Lower leg skin (tissue), 4 donors: ENCODE data around the gene SMOC1. TPM values are rescaled to one million over a fixed set of nuclear protein-coding genes. Genes with fewer than 3 reads are reported as not detected.

Experiments used
- DNase-seq, 2 donors: peaks; one replicate each; pipeline ENCODE4 v3.0.0-alpha.2; 2019; ENCODE audit warnings: low spot score in 2 of 2
- H3K4me3 ChIP-seq: fragments of 200-600 bp; sonication (generic); 2 replicates; pipeline ENCODE4 v1.5.1; 2017; ENCODE audit warnings: mild to moderate bottlenecking, low read depth; ENCODE audit not compliant: poor library complexity, severe bottlenecking
- POLR2A ChIP-seq, 2 donors: fragments of 450-650 bp; IDR thresholded peaks; one replicate each; pipeline ENCODE4 v1.6.1; 2016 to 2017; ENCODE audit warnings: antibody characterized with exemption in 2 of 2, mild to moderate bottlenecking in 1 of 2, moderate library complexity in 1 of 2
- WGBS, 2 donors: methylation state at CpG; one replicate each; pipeline ENCODE4 v1.1.5; 2018; 5-methylcytosine and 5-hydroxymethylcytosine counted together
- intact Hi-C: fragments of 100-400 bp; cut with DNase I; formaldehyde crosslinking; loops from one replicate; pipeline ENCODE4 v1.15.0; 2023; ENCODE audit warnings: low total_unique reads
- total RNA-seq, 4 donors: library from RNA; depleted of rRNA; stranded (reverse); fragments of >200 nt; gene quantifications; one replicate each; pipeline ENCODE4 v1.1.0, GENCODE V29; 2016
- TF ChIP-seq, protein P1 (sequence below), 3 donors: fragments of 450-650 bp; IDR thresholded peaks; one replicate each; pipeline ENCODE4 v1.5.1; 2016; ENCODE audit warnings: antibody characterized with exemption in 3 of 3, mild to moderate bottlenecking in 3 of 3, moderate library complexity in 2 of 3

The SMOC1 gene
- total RNA-seq, 4 donors from 2014 or later, result 1.1 to 5.4 (median 1.9) TPM

DNA sequence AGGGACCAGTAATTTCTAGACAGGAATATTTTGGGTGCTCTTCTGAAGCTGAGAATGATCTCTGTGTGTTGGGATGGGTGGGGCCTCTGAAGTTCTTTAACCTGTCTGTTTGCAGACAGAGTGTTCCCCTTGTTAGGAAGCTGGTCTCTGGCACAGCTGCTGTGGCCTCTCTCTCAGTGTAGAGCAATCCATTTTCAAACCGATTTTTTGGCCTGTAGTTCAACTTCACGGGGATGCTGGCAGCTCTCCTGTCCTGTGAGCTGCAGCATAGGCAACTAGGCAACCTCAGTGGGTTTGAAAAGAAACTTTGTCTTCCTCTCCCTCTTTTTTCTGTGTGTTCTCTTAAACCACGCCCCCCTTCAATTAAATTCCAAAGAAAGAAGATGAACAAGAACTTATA is 69.1 kb downstream of the SMOC1 start:
- TF ChIP-seq, protein P1, sequence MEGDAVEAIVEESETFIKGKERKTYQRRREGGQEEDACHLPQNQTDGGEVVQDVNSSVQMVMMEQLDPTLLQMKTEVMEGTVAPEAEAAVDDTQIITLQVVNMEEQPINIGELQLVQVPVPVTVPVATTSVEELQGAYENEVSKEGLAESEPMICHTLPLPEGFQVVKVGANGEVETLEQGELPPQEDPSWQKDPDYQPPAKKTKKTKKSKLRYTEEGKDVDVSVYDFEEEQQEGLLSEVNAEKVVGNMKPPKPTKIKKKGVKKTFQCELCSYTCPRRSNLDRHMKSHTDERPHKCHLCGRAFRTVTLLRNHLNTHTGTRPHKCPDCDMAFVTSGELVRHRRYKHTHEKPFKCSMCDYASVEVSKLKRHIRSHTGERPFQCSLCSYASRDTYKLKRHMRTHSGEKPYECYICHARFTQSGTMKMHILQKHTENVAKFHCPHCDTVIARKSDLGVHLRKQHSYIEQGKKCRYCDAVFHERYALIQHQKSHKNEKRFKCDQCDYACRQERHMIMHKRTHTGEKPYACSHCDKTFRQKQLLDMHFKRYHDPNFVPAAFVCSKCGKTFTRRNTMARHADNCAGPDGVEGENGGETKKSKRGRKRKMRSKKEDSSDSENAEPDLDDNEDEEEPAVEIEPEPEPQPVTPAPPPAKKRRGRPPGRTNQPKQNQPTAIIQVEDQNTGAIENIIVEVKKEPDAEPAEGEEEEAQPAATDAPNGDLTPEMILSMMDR (IDR thresholded peaks at IDR 0.05), result no peak
- no peak for TF ChIP-seq POLR2A (IDR thresholded peaks at IDR 0.05)
- intact Hi-C loops, result no loop called here
- 59 to 62% methylated on average over 3 of the region's 3 CpGs for WGBS, 2 donors
- no peak overlapping the region for H3K4me3 ChIP-seq
- DNase-seq, result no peak

DNA sequence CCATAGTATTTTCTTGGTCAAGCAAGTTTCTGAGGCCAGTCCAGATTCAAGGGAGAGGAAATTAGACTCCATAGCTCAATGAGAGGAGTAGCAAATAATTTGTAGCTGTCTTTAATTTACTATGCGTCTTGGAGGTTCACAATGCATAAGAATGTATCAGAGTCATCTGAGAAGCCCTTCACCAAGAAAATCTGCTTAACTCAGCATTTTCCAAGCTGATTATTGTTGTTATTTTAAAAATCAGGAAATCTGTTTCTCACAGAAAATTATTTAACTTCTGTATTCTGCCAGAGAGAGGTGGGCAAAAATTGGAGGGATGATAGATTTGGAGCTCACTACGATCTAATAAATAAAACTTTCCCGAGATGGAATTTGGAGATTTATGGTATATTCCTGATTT is 72.0 kb downstream of the SMOC1 start:
- no peak for DNase-seq
- 87 to 88% methylated on average over 3 of the region's 3 CpGs for WGBS, 2 donors
- H3K4me3 ChIP-seq, result no peak overlapping the region
- intact Hi-C loops, result no loop called here
- TF ChIP-seq, protein P1 (IDR thresholded peaks at IDR 0.05), result no peak
- no peak for TF ChIP-seq POLR2A (IDR thresholded peaks at IDR 0.05)

DNA sequence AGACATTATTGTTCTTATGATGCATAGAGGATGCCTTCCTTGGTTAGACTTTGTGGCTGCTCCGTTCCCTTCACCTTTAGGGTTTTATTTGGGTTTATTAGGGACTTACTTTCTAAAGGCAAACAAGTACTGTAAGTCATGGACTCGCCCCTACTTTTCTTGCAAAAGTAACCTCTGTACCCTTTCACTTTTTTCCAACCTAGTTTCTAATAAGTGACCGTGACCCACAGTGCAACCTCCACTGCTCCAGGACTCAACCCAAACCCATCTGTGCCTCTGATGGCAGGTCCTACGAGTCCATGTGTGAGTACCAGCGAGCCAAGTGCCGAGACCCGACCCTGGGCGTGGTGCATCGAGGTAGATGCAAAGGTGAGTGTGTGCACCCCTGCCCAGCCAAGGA is 72.7 kb downstream of the SMOC1 start:
- intact Hi-C loops, result no loop called here
- no peak for DNase-seq
- 83 to 91% methylated on average over 9 of the region's 9 CpGs for WGBS, 2 donors
- TF ChIP-seq, protein P1 (IDR thresholded peaks at IDR 0.05), result no peak
- no peak for TF ChIP-seq POLR2A (IDR thresholded peaks at IDR 0.05)
- no peak overlapping the region for H3K4me3 ChIP-seq

DNA sequence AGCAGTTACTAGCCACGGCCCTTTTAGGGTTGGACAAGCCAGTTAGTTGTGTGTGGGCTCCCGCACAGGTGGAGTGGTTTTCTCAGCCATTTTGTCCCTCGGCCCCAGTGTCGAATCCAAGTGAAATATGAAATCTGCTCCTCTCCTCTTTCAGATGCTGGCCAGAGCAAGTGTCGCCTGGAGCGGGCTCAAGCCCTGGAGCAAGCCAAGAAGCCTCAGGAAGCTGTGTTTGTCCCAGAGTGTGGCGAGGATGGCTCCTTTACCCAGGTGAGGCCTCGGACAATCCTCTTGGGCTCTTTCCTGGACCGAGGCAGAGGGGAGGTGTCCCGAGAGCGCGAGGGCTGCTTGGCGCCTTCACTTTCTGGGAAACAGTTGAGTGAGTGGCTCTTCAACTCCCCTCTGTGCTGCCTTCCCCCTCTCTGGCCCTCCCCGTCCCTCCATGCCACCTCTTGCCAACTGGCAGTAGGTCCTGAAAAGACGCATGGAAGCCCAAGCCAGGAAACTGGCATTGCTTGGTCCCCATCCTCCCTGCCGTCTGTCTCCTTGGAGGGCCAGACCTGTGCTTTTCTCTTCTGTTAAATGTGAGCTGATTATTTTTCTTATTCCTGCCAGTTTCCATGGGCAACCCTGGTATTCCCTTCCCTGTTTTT is 74.2 kb downstream of the SMOC1 start:
- TF ChIP-seq, protein P1 (IDR thresholded peaks at IDR 0.05), result no peak
- TF ChIP-seq POLR2A (IDR thresholded peaks at IDR 0.05), result no peak
- H3K4me3 ChIP-seq, result no peak overlapping the region
- DNase-seq, result no peak
- intact Hi-C loops, result no loop called here
- 72 to 85% methylated on average over 16 of the region's 16 CpGs for WGBS, 2 donors

DNA sequence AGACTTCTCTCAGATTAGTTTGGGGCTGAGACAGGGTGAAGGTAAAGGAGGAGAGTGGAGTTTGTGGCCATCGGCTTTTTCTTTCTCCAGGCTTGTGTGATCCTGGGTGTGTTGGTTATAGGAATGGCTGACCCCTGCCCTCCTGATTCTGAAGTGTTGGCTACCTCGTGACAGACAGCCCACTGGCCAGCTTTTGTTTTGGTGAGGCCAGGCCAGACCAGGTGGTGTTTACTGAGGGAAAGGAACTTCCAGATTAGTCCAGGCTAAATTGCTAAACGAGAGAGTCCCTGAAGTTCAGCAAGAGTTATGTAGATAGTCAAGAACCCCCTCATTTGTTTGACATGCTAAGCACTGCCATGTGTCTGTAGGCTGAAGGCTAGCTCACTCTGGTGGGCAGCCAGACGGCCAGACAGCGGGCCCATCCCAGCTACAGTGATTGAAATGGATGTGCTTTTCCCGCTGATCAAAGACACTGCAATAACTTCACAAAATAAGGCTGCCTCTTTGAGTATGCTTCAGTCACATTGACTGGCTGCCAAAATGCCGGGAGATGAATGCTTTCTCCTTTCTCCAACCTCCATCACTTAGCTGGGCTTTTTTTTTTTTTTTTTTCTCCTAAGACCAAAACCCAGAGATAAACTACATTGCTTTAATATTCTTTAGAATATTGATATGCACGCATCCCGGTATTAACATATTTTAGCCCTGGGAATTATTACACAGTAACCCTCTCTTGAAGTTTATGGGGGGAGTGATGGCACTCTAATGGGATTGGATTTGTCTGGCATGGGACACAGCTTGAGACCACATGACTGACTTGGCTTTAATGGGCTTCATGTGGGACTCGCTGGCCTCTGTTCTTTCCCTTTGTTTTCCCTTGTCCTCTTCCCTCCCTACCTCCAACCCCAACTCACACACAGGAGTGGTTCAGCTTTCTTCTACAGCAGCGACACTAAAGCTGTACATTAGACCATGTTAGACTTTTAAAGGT is 76.9 kb downstream of the SMOC1 start:
- TF ChIP-seq, protein P1 (IDR thresholded peaks at IDR 0.05), result no peak
- TF ChIP-seq POLR2A (IDR thresholded peaks at IDR 0.05), result no peak
- 48 to 59% methylated on average over 11 of the region's 11 CpGs for WGBS, 2 donors
- DNase-seq, result no peak
- intact Hi-C loops, result no loop called here
- H3K4me3 ChIP-seq, result no peak overlapping the region
